Measurements from ENCODE around the gene TANC2.

TANC2 gene

GRCh38 chr17:62937606-62938005, 28.4 kb upstream of the TANC2 start:
- DNase-seq: no peak
- Mint-ChIP-seq H3K27me3 (peaks cover 45% of the 10 kb centered on the region), H3K9me3 (peaks cover 15% of the 10 kb centered on the region), H3K27ac (no peak overlapping the region), H3K4me3 (no peak overlapping the region), H3K36me3 (ENCODE audit: low read depth) (peaks cover 8% of the 10 kb centered on the region), H3K4me1 (no peaks in the 10 kb centered on the region)
- no peak for ATAC-seq

- peaks cover 33% of the 10 kb centered on the region for H3K27me3 Mint-ChIP-seq
- DNase-seq: no peak
- no peak for ATAC-seq
- H3K9me3 Mint-ChIP-seq: peaks cover 16% of the 10 kb centered on the region
- H3K4me3 Mint-ChIP-seq: no peak overlapping the region
- no peaks in the 10 kb centered on the region for H3K4me1 Mint-ChIP-seq
- peaks cover 8% of the 10 kb centered on the region for H3K36me3 Mint-ChIP-seq (ENCODE audit: low read depth)
- H3K27ac Mint-ChIP-seq: no peak overlapping the region
Observed at GRCh38 chr17:62941358-62941991, 24.6 kb upstream of the TANC2 start.

GRCh38 chr17:62948370-62948769, 17.7 kb upstream of the TANC2 start:
- no peak overlapping the region for H3K4me3 Mint-ChIP-seq
- H3K36me3 Mint-ChIP-seq (ENCODE audit: low read depth): no peaks in the 10 kb centered on the region
- H3K9me3 Mint-ChIP-seq: no peaks in the 10 kb centered on the region
- H3K27me3 Mint-ChIP-seq: peaks cover 18% of the 10 kb centered on the region
- DNase-seq (no peak), ATAC-seq (no peak)
- H3K27ac Mint-ChIP-seq: no peak overlapping the region
- no peaks in the 10 kb centered on the region for H3K4me1 Mint-ChIP-seq

DNA sequence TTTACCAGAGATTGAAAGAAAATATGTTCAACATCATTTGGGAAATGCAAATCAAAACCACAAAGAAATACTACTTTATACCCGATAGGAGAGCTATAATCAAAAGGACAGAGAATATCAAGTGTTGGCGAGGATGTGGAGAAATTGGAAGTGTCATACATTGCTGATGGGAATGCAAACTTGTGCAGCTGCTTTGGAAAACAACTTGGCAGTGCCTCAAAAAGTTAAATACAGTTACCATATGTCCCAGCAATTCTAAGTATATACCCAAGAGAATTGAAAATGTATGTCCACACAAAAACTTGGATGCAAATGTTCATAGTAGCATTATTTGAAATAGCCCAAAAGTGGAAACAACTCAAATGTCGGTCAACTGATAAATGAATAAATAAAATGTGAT, 17.0 kb upstream of the TANC2 start:
- Mint-ChIP-seq H3K4me1 (no peaks in the 10 kb centered on the region), H3K27ac (no peak overlapping the region), H3K27me3 (peaks cover 18% of the 10 kb centered on the region), H3K36me3 (ENCODE audit: low read depth) (no peaks in the 10 kb centered on the region), H3K4me3 (no peak overlapping the region), H3K9me3 (no peaks in the 10 kb centered on the region)
- ATAC-seq (no peak), DNase-seq (no peak)

GRCh38 chr17:62950067-62950466, 16.0 kb upstream of the TANC2 start:
- ATAC-seq (no peak), DNase-seq (no peak)
- Mint-ChIP-seq H3K27me3 (peaks cover 15% of the 10 kb centered on the region), H3K36me3 (ENCODE audit: low read depth) (no peaks in the 10 kb centered on the region), H3K4me3 (no peak overlapping the region), H3K9me3 (no peaks in the 10 kb centered on the region), H3K27ac (no peak overlapping the region), H3K4me1 (no peaks in the 10 kb centered on the region)

DNA sequence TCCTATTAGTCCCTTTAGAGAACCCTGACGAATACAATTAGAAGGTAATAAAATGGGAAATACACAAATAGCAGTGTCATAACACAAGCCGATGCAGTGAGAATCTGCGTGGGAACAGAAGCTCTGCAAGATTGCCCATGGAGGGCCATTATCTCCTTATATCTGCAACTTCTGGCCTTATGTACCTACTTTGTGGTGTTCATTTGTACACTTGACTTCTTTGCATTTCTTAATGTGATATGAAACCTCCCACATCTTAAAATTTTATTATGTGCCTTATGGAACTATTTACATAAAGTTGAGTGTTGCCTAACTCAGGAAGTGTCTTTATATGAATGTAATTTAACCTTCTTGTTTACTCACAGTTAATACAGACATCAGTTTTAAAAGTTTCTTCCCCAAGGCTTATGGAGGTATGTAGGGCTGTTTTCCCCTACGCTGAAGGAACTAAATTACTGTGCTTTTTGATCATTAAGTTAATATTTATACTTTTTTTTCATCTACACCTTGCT, 10.1 kb upstream of the TANC2 start:
- H3K36me3 Mint-ChIP-seq (ENCODE audit: low read depth): no peaks in the 10 kb centered on the region
- no peak for ATAC-seq
- H3K27ac Mint-ChIP-seq: no peak overlapping the region
- H3K4me1 Mint-ChIP-seq: no peaks in the 10 kb centered on the region
- H3K4me3 Mint-ChIP-seq: no peak overlapping the region
- DNase-seq: no peak
- no peaks in the 10 kb centered on the region for H3K9me3 Mint-ChIP-seq
- peaks cover 14% of the 10 kb centered on the region for H3K27me3 Mint-ChIP-seq

DNA sequence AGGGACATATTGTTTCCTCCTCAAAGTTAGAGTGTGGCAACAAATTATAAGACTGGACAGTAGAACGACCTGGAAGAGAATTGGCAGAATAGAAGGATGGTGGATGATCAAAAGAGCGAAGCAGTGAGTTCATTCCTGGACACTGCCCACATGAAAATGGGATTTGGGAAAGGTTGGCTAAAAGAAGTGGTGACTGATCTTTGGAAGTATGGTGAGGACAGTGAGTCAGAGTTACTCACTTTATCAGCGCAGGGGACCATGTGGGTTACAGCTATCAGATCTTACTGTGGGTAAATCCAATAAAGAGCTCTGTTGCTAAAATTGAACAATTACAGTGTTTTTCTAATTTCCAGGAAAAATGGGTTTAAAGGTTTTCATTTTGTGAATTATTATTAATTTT, 2.7 kb upstream of the TANC2 start:
- H3K9me3 Mint-ChIP-seq: no peaks in the 10 kb centered on the region
- DNase-seq (no peak), ATAC-seq (no peak)
- H3K36me3 Mint-ChIP-seq (ENCODE audit: low read depth): no peaks in the 10 kb centered on the region
- peaks cover 25% of the 10 kb centered on the region for H3K4me1 Mint-ChIP-seq
- peaks cover 40% of the 10 kb centered on the region for H3K27me3 Mint-ChIP-seq
- H3K4me3 Mint-ChIP-seq: no peak overlapping the region
- no peak overlapping the region for H3K27ac Mint-ChIP-seq

- H3K27ac Mint-ChIP-seq: no peak overlapping the region
- no peaks in the 10 kb centered on the region for H3K9me3 Mint-ChIP-seq
- DNase-seq (no peak), ATAC-seq (no peak)
- H3K36me3 Mint-ChIP-seq (ENCODE audit: low read depth): no peaks in the 10 kb centered on the region
- H3K27me3 Mint-ChIP-seq: peaks cover 38% of the 10 kb centered on the region
- peaks cover 29% of the 10 kb centered on the region for H3K4me1 Mint-ChIP-seq
- H3K4me3 Mint-ChIP-seq: no peak overlapping the region
Observed at GRCh38 chr17:62964506-62964905, 1.5 kb upstream of the TANC2 start.

- Mint-ChIP-seq H3K27ac (peak overlapping the region; percentile 87), H3K27me3 (peaks cover 35% of the 10 kb centered on the region), H3K9me3 (no peaks in the 10 kb centered on the region), H3K36me3 (ENCODE audit: low read depth) (no peaks in the 10 kb centered on the region), H3K4me3 (peak overlapping the region; percentile 80), H3K4me1 (peaks cover 29% of the 10 kb centered on the region)
- DNase-seq: peak; percentile 52
- peak; percentile 57 for ATAC-seq
Observed at GRCh38 chr17:62965174-62965685, 805 bp upstream of the TANC2 start.

- ATAC-seq: peak; percentile 37
- Mint-ChIP-seq H3K4me1 (peaks cover 29% of the 10 kb centered on the region), H3K27ac (peak overlapping the region; percentile 46), H3K27me3 (peaks cover 30% of the 10 kb centered on the region), H3K9me3 (no peaks in the 10 kb centered on the region), H3K4me3 (peak overlapping the region; percentile 80), H3K36me3 (ENCODE audit: low read depth) (no peaks in the 10 kb centered on the region)
- DNase-seq: peak; percentile 61
Observed at GRCh38 chr17:62966426-62967204, 580 bp downstream of the TANC2 start.

DNA sequence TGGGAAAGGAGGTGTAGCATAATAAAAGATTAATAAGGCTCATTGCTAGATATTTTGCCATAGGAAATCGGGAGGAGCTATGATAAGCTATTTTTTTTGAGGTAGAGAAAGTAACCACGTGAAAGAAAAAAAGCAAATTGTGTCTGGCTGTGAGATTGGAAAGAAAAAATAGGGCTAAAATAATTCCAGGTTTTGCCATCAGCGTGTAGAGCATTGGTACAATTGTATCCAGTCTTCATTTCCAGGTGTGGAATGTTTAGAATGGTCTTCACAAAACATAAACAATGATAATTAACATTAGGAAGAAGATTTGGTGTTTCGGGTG, 1.1 kb downstream of the TANC2 start:
- H3K9me3 Mint-ChIP-seq: no peaks in the 10 kb centered on the region
- DNase-seq: no peak
- H3K27ac Mint-ChIP-seq: peak overlapping the region; percentile 46
- H3K27me3 Mint-ChIP-seq: peaks cover 28% of the 10 kb centered on the region
- H3K4me1 Mint-ChIP-seq: peaks cover 29% of the 10 kb centered on the region
- H3K4me3 Mint-ChIP-seq: peak overlapping the region; percentile 80
- ATAC-seq: no peak
- H3K36me3 Mint-ChIP-seq (ENCODE audit: low read depth): no peaks in the 10 kb centered on the region

GRCh38 chr17:62968445-62968923, 2.4 kb downstream of the TANC2 start:
- ATAC-seq (peak; percentile 67), DNase-seq (peak; percentile 25)
- Mint-ChIP-seq H3K4me3 (no peak overlapping the region), H3K4me1 (peaks cover 29% of the 10 kb centered on the region), H3K27me3 (peaks cover 17% of the 10 kb centered on the region), H3K9me3 (no peaks in the 10 kb centered on the region), H3K36me3 (ENCODE audit: low read depth) (no peaks in the 10 kb centered on the region), H3K27ac (no peak overlapping the region)

GRCh38 chr17:62970610-62971009, 4.6 kb downstream of the TANC2 start:
- H3K27ac Mint-ChIP-seq: no peak overlapping the region
- H3K27me3 Mint-ChIP-seq: peaks cover 12% of the 10 kb centered on the region
- H3K4me1 Mint-ChIP-seq: peaks cover 22% of the 10 kb centered on the region
- no peaks in the 10 kb centered on the region for H3K9me3 Mint-ChIP-seq
- ATAC-seq (no peak), DNase-seq (no peak)
- H3K4me3 Mint-ChIP-seq: no peak overlapping the region
- no peaks in the 10 kb centered on the region for H3K36me3 Mint-ChIP-seq (ENCODE audit: low read depth)

DNA sequence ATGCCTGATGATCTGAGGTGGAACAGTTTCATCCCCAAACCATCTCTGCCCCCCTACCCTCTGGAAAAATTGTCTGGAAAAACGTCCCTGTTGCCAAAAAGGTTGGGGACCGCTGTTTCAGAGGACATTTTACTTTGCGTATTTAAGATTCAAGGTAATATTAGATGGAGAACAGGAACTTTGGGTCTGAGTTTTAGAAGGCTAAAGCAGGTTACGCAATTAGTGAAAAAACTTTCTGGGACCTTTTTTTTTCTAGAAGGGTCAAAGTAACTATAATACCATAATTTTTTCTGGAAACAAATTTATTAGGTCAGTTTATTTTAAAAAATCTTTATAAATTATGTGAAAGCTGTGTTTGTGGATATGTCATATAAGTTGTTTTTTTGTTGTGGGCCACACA, 5.8 kb downstream of the TANC2 start:
- Mint-ChIP-seq H3K9me3 (no peaks in the 10 kb centered on the region), H3K36me3 (ENCODE audit: low read depth) (no peaks in the 10 kb centered on the region), H3K27ac (no peak overlapping the region), H3K27me3 (peaks cover 10% of the 10 kb centered on the region), H3K4me3 (no peak overlapping the region), H3K4me1 (peaks cover 17% of the 10 kb centered on the region)
- ATAC-seq: no peak
- DNase-seq: no peak

DNA sequence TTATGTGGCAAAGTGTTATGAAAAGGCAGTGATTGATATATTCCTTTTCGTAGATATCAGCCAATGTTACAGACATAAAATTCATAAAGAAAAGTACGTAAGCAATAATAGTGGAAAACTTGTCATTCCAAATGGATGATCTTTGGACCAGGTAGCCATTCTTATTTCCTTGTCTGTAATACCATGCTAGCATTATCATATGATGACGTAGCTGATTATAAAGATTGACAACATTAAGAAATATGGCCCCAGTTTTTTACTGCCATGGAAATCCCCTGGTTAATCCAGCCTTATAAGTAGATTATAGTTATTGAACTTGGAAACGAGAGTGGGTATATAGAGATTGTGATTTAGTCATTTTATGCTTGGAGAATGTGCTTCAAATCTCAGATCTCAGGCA, 8.8 kb downstream of the TANC2 start:
- no peaks in the 10 kb centered on the region for H3K36me3 Mint-ChIP-seq (ENCODE audit: low read depth)
- no peaks in the 10 kb centered on the region for H3K4me1 Mint-ChIP-seq
- no peak overlapping the region for H3K27ac Mint-ChIP-seq
- H3K4me3 Mint-ChIP-seq: no peak overlapping the region
- DNase-seq (no peak), ATAC-seq (no peak)
- H3K9me3 Mint-ChIP-seq: peaks cover 3% of the 10 kb centered on the region
- no peaks in the 10 kb centered on the region for H3K27me3 Mint-ChIP-seq
